IPS-15b (cell line): Measurements from ENCODE around the gene PDIA5.

Experiments used
- H3K27me3 ChIP-seq: one replicate; pipeline ENCODE4 v1.6.1; 2013; ENCODE audit warnings: low read length; ENCODE audit not compliant: control insufficient read depth, insufficient read depth
- H3K36me3 ChIP-seq: one replicate; pipeline ENCODE4 v1.6.1; 2013; ENCODE audit warnings: low read length; ENCODE audit not compliant: control insufficient read depth, insufficient read depth
- H3K4me1 ChIP-seq: one replicate; pipeline ENCODE4 v1.6.1; 2013; ENCODE audit warnings: mild to moderate bottlenecking, low read length; ENCODE audit not compliant: control insufficient read depth, insufficient read depth
- H3K4me3 ChIP-seq: one replicate; pipeline ENCODE4 v1.5.1; 2013; ENCODE audit warnings: low read depth, low read length
- H3K9ac ChIP-seq: one replicate; pipeline ENCODE4 v1.6.1; 2013; ENCODE audit warnings: low read depth, mild to moderate bottlenecking, low read length
- H3K9me3 ChIP-seq: one replicate; pipeline ENCODE4 v1.6.1; 2013; ENCODE audit warnings: mild to moderate bottlenecking, low read length; ENCODE audit not compliant: control insufficient read depth, insufficient read depth

Gene PDIA5

DNA sequence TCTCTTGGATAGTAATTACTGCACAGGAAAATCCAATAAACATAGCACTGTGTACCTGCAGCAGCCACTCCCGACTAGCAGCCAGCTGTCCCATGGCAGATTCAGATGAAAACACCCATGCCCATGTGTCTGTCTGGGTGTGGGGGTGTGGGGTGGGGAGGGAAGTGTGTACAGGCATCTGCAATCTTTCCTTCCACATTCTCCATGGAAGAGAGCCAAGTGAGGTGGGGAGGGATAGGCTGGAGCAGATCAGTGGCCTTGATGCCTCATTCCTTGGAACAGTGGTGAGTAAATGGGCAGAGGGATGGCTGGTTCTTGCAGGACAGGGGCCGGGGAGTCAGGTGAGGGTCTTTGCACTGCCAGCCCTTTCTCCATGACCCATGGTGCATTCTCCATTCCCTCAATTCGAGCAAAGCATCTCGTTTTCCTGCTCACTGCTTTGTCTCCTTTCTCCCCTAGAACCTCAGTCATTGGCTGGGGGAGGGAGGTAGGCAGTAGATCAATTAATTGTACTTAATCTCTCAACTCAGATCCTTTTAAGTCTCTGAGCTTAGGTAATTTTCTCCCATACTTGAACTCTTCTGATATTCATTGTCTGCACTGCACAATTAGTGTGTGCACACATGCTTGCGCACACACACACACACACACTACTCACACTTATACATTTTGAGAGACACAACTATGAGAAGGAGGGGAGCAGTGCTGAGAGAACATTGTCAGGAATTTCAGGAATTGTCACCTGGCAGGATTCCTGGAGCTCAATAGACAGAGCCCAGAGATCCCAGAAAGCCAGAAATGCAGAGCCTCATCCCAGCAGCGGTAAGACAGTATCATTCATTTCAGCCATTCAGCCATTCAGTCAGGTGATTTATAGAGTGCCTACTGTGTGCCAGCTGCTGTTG, 31.9 kb downstream of the PDIA5 start:
- no peak overlapping the region for H3K9ac ChIP-seq
- H3K36me3 ChIP-seq: peaks cover 26% of the 10 kb centered on the region
- no peaks in the 10 kb centered on the region for H3K9me3 ChIP-seq
- H3K4me1 ChIP-seq: no peaks in the 10 kb centered on the region
- no peaks in the 10 kb centered on the region for H3K27me3 ChIP-seq
- no peak overlapping the region for H3K4me3 ChIP-seq

DNA sequence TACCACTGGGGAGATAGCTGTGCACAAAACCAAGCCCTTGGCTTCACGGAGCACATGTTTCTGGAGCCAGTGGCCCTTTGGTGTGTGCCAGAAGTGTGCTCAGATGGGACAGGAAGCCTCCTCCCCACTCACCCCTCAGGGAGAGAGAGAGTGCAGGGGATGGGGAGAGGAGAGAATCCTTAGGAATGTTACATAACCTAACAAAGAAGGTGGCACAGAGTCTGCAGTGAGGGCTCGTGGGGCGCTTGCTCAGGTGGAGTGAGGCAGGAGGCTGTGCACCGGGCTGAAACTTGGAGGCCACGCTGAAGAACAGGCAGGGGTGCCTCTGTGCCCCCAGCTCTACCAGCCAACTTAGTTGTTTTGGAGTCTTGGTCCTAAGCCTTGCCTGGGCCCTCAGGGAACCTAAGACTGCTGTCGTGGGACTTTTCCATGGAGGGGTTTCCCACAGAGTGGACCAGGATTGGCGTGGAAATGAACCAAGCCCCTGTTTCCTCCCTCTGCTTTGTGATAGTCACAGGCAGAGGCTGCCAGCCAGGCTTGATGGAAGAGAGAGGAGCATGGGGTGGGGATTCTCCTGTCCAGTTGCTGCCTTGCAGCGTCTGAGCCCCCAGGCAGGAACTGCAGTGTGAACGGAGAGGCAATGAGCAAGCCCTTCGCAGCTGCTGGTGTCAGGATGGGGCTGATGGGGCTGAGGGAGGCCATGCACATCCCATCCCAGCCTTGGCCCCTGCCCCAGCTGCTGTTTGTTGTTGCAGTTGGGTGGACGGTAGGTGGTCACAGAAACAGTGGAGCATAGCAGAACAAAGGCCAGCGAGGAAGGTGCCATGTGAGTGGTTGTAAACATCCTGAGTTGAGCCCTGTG, 32.7 kb downstream of the PDIA5 start:
- Histone ChIP-seq H3K4me1 (no peaks in the 10 kb centered on the region), H3K4me3 (no peak overlapping the region), H3K36me3 (peaks cover 27% of the 10 kb centered on the region), H3K9ac (no peak overlapping the region), H3K27me3 (no peaks in the 10 kb centered on the region), H3K9me3 (no peaks in the 10 kb centered on the region)

DNA sequence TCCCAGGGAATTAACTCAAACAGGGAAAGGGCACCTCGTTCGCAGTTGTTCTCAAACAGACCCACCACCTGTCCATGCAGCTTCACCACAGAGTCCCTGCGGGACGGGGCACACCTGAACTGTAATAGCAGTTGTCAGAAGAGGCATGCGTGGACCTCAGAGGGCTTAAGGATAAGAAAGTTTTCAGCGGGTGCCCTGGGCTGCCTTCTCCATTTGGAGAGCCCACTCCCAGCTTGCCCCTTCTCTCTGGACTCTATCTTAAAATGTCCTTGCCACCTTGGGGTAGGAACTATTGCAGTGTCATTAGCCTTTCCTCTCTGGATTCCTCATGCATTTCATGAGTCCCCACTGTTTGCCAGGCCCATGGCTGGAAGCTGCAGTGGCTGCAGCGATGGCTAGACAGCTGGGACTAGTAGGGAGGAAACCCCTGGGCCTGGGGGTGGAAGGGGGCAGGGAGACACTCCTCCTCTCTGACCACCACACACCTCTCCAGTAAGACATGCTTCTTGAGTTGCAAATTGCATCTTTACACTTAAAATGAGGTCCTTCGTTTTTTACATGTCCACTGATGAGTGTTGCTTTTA, 33.5 kb downstream of the PDIA5 start:
- Histone ChIP-seq H3K9me3 (no peaks in the 10 kb centered on the region), H3K36me3 (peaks cover 25% of the 10 kb centered on the region), H3K4me1 (no peaks in the 10 kb centered on the region), H3K27me3 (no peaks in the 10 kb centered on the region), H3K4me3 (no peak overlapping the region), H3K9ac (no peak overlapping the region)

DNA sequence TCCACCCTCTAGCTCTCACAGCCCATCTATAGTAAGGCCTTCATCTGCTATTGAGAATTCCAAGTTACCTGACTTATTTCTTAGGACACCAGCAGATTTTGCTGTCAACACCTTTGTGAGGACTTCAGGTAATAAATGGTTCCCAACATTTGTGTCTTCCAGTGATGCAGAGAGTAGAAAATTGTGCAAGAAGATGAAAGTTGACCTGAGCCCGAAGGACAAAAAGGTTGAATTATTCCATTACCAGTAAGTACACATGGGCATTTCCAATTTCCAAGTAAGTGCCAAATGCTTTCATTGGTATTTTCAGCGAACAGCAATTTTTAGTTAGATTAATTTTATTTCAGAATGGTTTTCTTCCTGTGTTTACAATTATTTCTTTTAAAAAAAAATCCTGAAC, 35.4 kb downstream of the PDIA5 start:
- Histone ChIP-seq H3K27me3 (no peaks in the 10 kb centered on the region), H3K9ac (no peak overlapping the region), H3K36me3 (peaks cover 31% of the 10 kb centered on the region), H3K4me1 (no peaks in the 10 kb centered on the region), H3K4me3 (no peak overlapping the region), H3K9me3 (no peaks in the 10 kb centered on the region)

DNA sequence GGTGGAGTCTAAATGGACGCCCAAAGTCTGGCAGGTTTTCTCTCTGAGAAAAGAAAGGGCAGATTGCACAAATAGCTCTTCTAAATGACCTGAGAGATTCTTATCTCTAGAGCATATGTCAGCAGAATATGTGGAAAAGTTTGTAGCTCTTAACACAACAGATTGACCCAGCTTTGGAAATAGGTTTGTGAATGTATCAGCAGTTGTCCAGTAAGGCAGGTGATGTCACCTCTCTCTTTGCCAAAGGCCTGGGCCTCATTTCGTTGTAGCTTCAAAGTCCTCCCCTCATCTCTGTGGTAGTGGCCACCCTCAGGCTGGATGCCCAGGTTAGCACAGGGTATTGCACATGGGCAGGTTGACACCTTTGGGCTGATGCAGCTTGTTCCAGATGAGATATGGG, 36.0 kb downstream of the PDIA5 start:
- Histone ChIP-seq H3K9me3 (no peaks in the 10 kb centered on the region), H3K36me3 (peaks cover 31% of the 10 kb centered on the region), H3K4me1 (no peaks in the 10 kb centered on the region), H3K4me3 (no peak overlapping the region), H3K27me3 (no peaks in the 10 kb centered on the region), H3K9ac (no peak overlapping the region)

DNA sequence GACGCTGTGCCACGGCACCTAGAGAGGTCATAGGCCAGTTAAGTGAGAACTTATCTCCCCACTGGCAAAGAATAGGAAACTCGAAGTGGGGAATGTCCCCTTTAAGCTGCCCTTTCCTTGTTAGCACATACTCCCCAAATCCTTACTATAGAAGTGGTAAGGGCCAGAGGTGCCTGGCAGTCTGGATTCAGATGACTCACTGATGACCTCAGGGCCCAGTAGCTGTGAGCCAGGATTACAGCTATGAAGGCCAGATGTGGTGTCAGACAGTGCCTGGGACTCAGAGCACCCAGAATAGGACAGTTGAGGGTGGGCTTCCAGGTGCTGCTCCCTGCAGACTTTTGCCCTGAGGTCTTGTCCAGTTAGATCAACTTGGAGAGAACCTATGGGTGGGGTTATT, 37.7 kb downstream of the PDIA5 start:
- H3K4me1 ChIP-seq: no peaks in the 10 kb centered on the region
- H3K36me3 ChIP-seq: peaks cover 26% of the 10 kb centered on the region
- no peaks in the 10 kb centered on the region for H3K27me3 ChIP-seq
- H3K4me3 ChIP-seq: no peak overlapping the region
- no peak overlapping the region for H3K9ac ChIP-seq
- no peaks in the 10 kb centered on the region for H3K9me3 ChIP-seq

DNA sequence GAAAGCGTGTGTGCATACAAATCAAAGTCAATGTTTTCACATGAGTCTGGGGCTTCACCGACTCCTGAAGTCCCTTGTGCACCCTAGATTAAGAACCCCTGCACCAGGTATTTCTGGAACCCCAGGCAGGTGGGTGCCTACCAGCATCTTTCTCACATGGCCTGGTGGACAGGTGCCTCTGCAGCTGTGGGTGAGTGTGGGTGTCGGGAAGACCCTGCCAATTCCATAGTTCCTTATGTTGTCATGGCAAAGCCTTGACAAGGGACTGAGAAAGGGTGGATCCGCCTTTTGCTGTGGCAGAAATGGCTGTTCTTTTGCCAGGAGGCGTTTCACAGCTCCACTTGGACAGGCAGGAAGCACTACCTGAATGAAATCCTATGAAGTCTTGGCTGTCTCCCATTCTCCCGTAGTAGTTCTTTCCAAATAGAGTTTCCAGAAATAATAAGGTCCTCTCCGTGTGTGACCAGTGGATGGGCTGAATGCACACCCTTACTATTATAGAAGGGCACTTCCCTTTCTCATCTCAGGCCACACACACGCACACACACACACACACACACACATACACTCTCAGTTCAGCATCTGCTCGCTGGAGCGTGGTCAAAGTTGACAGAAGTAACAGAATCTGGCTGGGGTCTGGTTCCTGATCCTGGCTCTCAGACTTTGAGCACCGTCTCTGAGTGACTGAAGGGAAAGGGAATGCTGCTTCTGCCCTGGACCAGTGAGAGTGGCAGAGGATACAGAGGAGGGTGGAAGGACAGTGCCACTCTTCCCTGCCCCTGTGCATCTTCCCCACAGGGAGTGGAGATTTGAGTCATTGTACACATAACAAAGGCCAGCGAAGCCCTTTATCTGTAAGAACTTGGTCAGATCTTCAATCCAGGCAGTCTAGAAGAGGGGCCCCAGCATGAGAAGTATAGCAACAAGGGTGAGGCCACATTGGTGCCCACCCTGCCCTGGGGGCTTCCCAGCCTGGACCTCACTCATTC, 38.7 kb downstream of the PDIA5 start:
- Histone ChIP-seq H3K4me1 (no peaks in the 10 kb centered on the region), H3K4me3 (no peak overlapping the region), H3K9ac (no peak overlapping the region), H3K27me3 (no peaks in the 10 kb centered on the region), H3K9me3 (no peaks in the 10 kb centered on the region), H3K36me3 (peaks cover 32% of the 10 kb centered on the region)

DNA sequence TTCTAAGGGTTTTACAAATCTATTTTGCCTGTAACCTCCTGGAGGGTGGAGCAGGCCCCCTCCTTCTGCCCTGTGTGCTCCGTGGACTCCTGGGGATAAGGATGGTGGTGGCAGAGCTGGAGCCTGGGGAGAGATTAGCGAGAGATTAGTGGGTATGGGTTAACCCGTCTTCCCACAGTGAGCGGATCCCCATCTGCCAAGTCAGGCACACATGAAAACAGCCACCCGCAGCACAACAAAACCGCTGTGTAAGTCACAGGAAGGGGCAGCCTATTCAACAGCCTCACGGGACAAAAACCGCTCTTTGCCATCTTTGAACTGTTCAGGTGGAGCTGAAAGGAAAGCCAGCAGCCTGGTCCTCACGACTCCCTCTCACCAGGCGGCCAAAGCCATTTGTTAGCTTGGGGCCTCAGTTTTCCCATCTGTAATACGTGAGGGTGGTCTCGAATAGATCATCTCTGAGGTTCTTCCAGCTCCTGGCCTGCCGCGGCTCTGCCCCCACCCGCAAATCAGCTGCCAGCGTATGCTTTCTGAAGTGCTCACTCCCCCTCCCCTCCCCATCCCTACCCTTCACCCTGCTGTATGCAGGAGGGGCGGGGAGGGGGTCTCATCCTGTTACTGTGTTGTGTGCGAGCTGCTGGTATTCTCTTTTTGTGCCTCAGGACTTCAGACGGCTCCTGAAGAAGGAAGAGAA, 43.6 kb downstream of the PDIA5 start:
- Histone ChIP-seq H3K36me3 (peaks cover 39% of the 10 kb centered on the region), H3K9me3 (no peaks in the 10 kb centered on the region), H3K4me1 (no peaks in the 10 kb centered on the region), H3K9ac (no peak overlapping the region), H3K27me3 (no peaks in the 10 kb centered on the region), H3K4me3 (no peak overlapping the region)

DNA sequence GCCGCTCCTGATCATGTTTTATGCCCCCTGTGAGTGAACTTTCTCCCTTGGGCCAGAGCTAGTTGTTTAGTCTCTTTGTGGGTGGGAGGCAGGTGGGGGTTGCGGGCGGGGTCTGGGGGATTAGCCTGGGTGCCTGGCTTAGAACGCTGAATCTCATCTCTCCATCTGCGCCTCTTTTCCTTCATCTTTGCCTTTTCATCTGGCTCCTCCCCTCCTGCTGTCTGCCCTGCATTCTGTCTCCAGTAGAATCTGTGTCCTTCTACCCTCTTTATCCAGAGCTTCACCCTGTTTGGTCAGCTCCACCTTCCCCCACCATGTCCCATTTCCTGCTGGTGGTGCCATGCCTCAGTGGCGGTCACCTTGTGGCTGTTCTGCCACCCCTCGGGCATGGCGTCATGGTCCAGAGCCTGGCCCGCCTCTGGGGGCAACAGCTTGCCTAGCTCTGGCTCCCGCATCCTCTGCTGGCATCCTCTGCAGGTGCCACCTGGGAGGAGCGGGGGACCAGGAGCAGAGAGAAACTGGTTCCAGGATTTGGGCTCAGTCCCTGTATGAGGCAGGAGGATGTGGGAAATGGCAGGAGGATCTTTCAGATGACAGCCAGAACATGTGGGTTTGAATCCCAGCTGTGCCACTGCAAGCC, 44.3 kb downstream of the PDIA5 start:
- Histone ChIP-seq H3K4me1 (no peaks in the 10 kb centered on the region), H3K27me3 (no peaks in the 10 kb centered on the region), H3K9me3 (no peaks in the 10 kb centered on the region), H3K4me3 (no peak overlapping the region), H3K9ac (no peak overlapping the region), H3K36me3 (peaks cover 35% of the 10 kb centered on the region)

DNA sequence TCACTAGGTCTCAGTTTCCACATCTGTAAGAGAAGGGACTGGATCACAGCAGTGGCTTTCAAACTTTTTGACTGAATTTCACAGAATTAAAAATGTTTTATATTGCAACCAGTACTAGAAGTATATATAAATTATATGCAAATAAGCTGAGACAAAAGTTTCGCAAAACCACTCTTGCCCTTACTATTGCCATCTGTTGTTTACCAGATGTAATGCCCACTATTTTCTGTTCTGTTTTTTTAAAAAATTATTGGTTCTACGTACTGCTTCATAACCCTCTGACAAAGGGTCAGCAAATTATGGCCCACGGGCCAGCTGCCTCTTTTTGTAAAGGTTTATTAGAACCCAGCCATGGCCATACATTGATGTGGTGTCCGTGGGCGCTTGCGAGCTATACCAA, 44.8 kb downstream of the PDIA5 start:
- H3K36me3 ChIP-seq: peaks cover 32% of the 10 kb centered on the region
- H3K4me1 ChIP-seq: no peaks in the 10 kb centered on the region
- H3K4me3 ChIP-seq: no peak overlapping the region
- H3K9me3 ChIP-seq: no peaks in the 10 kb centered on the region
- H3K9ac ChIP-seq: no peak overlapping the region
- H3K27me3 ChIP-seq: no peaks in the 10 kb centered on the region
